GM19328 (cell line): Measurements from ENCODE around the gene HIVEP3.

ENCODE experiments used
- ATAC-seq: cut with Tn5 transposase; IDR thresholded peaks from one replicate; pipeline ENCODE4 v1.9.1; 2021; ENCODE audit warnings: mild to moderate bottlenecking, moderate library complexity; ENCODE audit not compliant: unreplicated experiment

Gene HIVEP3

DNA sequence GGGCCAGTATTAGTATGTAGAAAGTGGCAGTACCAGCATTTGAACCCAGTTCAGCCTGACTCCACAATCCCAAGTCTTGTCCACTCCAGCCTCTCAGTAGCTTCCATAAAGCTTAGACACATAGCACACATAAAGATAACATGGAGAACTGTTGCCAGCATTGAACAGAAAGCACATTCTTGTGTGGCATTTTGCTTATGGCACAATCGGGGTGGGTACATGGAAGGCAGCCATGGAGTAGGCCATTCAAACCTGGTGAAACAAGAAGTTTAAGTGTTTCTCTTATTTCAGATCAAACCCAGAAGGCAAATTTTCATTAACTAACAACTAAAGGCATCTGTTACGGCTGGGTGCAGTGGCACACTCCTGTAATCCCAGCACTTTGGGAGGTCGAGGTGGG is 102.7 kb downstream of the HIVEP3 start:
- no peak for ATAC-seq

DNA sequence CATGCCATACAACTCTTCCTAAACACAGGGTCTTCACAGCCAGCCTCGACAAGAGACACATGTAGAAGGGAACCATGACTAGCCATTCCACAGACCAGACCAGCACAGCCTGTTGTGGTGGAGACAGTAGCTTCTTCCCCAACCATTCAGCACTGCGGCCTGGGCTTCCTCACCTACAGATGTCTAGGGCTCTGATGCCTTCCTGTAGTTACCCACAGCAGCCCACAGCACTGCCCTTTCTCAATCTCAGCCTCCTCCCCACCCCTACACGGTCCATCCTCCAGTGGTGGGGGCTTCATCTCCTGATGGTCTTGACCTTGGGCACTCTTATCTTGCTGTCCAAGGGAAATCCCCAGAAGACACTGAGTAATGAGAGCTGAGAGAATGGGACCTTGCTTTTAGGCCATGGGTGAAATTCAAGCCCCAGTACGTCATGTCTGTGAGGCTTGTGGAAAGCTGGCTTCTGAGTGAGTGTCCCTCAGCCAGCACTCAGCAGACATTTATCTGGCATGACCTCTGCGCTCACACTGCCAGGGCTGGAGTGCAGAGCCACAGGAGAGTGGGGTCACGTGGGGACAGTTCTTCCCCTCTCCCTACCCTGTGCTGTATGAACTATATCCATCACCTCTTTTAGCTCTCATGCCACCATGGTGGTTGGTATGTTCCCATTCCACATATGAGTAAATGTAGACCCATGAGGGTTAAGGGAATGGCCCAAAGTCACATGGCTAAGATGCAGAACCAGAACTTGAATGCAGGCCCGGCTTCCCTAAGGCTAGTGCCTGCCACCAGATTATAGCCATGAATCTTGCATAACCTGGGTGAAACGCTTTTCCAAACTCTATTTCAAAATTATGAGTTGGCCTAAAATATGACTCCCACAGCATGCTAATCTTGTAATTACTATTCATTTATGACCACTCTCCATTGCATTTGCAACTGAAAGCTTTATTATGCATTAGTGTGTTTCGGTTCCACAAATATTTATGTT is 104.7 kb downstream of the HIVEP3 start:
- ATAC-seq: no peak

DNA sequence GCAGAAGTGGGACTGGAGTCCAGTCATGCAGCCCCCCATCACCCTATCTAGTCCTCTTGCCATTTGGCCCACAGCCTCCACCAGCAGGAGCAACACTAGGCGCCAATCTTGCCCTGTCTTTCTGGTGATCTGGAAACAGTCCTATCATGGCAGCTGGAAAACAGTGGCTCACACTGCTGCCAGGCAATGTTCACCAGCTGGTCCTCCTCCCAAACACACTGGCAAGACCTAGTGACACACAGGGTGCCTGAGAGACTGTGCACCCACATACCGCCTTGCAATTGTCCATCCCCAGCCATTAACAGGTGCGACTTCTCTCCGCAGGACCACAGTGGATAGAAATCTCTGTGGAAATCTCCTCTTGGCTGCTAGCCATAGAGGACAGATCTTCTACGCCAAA is 105.5 kb downstream of the HIVEP3 start:
- no peak for ATAC-seq

DNA sequence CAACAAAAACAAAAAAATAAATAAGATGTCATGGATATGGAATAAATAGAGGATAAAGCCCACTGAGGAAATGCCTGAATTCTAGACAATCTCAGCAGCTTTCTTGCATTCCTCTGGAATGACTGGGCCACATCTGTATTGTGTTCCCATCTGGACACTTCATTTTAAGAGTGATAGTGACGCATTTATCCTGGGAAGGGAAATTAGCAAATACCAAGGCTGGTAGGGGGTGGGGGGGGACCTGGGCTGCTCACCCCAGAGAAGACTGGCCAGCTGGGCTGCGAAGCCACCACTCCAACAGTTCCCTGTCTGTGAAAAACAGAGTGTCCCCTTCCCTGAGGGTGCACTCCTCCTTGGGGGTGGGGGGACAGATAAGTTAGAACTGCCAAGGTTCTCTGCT is 106.3 kb downstream of the HIVEP3 start:
- no peak for ATAC-seq

DNA sequence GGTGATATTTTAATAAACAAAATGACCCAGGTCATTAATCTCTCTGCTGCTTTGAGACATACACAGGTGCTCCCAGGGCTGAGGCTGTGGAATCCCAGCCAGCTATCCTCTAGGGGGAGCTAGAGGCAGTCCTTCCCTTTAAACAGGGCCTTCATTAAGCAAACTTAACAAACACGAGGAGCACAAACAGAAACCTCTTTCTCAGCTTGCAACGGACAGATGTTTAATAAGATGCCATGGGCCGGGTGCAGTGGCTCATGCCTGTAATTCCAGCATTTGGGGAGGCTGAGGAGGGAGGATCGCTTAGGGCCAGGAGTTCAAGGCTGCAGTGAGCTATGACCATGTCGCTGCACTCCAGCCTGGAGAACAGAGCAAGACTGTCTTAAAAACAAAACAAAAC is 106.7 kb downstream of the HIVEP3 start:
- no peak for ATAC-seq

DNA sequence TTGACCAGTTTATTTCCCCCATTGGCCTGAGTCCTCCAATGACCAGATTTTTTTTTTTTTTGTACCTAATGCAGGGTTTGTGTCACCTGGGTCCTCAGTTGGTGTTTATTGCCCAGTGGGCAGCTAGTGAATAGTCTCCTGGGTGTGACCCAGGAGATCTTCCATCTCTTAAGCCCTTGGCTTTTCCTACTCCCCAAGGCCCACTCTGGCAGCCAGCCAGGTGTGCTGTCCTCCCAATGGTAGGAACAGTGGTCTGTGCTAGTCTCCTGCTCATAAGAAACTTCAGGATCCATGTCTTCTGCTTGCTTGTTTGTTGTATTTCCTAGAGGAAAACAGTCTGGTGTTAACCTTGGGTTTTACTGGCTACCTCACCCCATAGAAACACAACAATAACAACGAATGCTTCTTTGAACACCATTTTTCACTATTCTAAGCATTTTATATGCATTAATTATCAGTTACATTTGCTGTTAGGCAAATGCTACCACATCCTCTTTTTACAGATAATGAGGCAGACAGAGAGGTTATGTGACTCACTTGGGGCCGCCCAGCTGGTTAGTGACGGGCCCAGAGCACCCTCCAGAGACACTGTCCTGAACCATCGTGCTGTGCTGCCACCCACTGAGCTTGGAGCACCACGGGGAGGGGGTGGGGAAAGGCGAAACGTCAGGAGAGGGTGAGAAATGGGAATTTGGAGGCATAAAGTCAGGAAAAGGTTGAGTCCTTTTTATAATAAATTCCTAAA is 107.5 kb downstream of the HIVEP3 start:
- no peak for ATAC-seq

DNA sequence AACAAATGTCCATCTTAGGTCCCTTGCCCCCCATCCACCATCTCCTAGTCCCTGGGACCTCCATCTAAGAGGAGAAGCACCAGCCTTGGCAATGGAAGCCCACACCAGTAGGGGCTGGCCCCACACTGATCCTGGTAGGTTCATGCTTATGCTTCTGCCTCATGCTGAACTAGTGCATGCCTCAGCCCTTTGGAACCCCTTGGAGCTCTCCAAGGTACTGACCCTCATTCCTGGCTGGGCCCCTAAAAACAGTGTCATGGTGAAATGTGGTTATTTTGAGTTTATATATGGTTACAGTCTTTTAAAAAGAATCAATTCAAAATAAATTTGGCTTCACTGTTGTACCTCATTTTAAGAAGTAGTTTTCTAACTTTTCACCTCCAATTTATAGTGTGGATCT is 108.3 kb downstream of the HIVEP3 start:
- ATAC-seq: no peak

DNA sequence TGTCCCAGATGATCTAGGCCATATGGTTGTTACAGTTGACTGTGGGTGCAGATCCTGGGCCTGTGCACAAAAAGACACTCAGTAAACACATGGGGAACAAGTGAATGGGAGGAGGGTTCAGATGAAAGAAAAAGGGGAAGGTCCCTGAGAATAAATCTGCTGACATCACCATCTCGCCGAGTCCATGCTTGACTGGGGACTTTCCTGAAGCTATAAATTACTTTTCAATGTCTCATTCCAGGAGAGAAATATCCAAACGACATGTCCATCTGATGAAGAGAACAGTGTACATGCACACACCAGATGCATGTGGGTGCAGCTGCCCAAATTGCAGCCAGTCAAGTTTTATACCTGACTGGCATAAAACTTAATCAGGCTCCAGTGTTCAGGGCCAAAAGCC is 109.0 kb downstream of the HIVEP3 start:
- ATAC-seq: no peak

DNA sequence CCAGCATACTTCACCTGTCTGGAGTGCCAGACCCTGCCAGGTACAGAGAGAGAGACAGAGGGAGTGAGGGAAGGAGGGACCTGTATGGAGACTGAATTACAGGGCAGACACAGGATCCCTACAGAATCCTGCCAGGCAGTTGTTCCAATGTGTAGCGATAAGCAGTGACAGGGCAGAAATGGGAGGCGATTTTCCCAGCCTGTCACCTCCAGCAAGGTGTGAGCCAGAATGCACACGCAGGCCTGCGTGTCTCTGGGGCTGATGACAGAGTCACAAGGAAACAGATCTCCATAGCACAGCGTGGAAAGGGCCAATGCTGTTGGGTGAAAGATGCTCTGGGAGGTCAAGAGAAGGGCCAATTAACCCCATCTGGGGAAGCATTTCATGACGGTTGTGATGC is 111.3 kb downstream of the HIVEP3 start:
- ATAC-seq: no peak

DNA sequence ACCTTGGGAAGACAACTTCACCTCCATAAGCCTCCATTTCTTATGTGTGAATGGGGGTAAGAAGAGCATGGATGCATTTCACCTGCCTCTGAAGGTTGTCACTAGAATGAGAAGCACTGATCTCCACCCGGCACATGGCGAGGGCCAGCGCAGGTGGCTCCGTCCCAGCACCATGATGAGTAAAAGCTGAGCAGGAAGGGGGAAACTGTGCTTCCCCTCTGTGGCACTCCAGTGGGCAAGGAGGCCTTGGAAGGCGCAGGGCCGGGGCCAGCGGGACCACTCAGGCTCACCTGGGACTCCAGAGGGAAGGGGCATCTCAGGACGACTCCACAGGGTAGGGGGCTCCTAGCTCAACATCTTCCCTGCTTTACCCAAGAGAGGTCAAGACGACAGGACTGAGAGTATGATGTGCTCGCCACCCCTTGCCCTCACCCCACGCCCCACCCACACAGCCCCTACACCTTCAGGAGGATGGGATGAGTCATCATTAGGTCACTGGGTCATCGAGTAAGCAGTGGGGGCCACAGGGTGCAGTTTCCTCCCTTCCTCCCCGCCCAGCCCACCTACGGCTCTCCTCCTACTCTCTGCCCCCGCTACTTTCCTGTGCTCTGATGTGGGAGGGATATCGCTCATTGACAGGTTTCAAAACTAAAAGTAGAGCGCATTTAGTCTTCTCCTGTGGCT is 112.1 kb downstream of the HIVEP3 start:
- ATAC-seq: no peak

DNA sequence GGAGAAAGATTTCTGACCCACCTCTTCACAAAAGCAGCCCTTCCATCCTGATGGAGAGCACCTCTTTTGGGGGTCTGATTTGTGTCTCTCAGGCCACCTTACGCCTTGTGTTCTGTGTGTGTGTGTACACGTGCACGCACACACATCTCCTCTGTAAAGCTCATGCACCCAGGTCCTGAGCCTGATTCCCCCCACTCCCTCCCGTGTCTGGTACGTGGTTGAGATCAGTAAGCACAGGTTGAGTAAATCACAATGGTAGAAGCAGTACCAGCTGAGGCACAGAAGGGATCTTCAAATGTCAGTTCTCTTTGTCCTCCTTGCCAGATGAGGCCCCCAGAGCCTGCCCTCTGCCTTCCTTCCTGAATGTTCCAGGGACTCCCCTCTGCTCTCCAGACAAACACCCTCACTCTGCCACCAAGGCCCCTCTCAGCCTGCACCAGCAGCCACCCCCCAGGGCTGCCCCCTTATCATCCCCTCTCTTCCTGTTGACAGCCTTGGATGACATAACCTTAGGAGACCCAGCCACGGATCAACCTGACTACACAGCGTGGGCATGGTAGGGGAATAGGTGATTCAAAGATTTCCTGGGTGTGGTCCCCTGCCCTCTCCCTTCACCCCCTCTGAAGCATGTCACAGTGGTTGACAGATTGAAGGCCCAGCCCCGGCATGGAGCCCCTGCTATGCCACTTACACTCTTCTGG is 112.8 kb downstream of the HIVEP3 start:
- ATAC-seq: no peak

DNA sequence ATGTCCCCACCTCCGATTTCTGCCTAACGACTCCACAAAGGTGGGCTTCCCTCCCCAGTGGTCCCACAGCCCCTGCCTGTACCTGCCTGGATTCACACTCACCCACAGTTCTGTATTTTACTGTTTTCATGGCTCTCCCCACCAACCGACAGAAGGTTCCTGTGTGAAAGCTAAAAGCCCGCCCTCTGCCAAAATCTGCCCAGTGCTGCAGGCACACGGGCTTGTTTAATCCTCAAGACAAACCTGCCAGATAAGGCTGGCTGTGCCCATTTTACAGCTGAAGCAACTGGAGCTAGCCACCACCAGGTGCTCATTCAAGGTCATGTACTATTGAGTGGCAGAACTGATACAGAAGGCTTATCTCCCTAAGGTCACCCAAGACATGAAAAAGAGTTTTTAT is 114.5 kb downstream of the HIVEP3 start:
- ATAC-seq: no peak

DNA sequence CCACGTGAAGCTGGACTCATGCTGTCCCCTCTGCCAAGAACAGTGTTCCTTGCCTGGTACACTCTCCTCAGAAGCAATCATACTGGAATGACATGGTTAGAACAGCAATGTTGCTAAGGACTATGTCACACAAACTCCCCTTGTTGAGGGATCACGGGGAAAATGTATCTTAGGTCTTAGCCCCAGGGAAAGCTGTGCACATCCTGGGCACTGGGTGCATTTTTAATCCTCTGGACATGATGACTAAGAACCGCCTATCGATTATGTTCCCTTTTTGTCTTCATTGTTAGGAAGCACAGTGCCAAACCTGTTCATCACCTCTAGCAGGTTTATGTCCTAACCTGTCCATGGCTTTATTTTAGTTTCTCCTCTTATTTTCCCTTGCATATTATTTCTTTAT is 115.1 kb downstream of the HIVEP3 start:
- ATAC-seq: no peak

DNA sequence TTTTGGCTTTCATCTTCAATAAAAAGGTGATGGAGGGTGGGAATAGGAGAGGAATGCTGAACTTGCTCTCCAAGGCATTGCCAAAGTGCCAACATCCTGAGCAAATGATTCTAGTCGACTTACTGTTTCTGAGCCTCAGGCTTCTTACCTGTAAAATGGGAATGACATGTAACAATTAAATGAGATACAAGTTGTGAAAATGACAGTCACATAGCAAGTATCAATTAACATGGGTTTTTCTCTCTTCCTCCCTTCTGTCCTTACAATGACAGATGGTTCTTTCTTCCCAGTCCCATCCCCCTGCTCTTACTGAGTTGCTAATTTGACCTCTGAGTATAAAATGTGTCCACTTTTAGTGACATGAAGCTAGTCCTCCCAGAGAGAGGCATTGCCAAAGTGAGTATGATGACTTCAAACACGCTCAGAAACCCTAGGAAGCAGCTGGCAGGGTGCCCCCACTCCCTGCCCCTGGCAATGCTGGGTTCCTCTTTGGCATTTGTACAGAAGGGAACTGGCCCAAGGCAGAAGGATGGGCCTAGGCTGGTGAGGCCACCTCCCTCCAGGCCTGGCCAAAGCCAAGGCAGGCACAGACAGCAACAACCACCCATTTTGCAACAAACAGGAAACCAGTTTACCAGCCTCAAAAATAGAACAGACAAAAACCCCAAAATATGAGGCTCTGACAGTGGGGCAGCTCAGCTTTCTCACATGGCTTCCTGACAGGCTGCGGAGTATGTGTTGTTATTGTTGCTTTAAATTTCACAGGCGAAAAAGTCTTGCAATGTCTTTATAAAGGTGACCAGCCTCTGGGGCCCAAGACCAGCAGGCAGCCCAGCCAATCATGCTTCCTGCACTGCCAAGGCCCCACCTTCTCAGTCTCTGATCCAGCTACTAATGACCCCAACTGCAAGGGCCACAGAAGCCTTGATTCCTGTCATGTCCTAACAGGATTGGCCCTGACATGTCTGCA is 115.9 kb downstream of the HIVEP3 start:
- ATAC-seq: no peak

DNA sequence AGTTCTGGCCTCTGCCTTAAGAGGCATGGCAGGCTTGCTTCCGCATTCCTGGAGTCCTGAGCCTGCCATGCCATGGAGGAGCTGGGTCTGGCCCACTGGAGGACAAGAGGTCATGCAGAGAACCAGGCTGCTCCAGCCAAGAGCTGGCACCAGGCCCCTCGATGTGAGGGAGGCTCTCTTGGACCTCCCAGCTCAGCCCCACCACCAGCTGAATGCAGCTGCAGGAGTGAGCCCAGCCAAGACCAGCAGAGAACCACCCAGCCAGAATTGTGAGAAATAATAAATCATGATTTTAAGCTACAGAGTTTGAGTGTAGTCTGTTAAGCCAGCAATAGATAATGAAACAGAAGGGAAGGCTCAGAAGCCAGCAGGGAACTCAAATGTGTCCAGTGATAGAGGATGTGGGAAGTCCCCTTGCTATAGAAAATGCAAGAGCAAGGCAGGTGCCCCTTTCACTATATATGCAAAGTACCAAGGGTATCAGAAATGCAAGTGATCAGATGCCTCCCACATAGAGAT is 118.4 kb downstream of the HIVEP3 start:
- ATAC-seq: no peak

DNA sequence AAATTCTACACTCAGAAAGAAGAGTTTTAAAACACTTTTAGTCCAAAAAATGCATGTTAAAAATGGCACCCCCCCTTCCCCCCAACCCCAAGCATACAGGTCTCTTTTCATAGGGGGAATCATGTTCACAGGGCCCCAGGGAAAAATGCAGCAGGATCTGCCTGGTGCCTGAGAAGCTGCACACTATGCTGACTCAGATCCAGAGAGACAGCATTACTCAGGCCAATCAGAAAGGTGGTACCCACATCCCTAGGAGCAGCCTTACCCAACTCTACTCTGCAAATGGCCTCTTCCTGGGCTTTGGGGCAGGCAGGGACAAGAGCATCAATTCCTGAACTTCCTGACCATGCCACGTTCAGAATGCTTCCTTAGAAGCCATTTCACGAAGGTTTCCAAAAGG is 119.0 kb downstream of the HIVEP3 start:
- no peak for ATAC-seq

DNA sequence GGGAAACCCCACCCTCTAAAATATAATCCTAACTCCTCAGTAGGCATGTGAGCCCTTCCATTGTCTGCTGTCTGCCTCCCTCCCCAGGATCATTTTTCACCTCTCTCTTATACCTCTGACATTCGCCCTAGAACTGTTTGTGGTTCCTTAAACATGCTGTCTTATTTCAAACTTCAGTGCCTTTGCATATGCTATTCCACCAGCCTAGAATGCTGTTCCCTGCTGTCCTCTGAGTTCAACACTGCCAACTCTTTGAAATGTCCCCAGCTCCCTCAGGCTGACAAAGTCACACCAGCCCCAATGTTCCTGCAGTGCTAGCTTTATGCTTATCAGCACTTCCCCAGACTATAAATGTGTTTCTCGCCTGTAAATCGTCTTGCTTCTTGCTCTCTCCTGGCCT is 119.5 kb downstream of the HIVEP3 start:
- ATAC-seq: no peak

DNA sequence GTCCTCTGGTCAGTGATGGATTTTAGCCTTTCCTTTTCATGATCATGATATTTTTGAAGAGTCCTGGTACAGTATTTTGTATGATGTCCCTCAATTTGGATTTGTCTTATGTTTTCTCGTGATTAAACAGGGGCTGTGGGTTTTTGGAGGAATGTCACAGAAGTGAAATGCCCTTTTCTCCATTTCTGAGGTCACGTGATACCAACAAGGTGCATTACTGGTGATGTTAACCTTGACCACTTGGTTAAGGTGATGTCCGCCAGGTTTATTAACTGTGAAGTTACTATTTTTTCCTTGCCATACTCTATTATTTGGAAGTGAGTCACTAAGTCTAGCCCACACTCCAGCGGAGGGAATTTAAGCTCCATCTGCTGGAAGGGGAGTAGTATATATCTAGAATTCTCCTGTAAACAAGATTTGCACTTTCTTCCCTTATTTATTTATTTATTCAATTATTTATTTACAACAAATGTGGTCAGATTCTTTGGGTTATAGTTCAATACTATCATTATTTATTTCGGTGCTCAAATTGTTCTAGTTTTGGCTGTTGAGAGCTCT is 123.4 kb downstream of the HIVEP3 start:
- ATAC-seq: no peak

DNA sequence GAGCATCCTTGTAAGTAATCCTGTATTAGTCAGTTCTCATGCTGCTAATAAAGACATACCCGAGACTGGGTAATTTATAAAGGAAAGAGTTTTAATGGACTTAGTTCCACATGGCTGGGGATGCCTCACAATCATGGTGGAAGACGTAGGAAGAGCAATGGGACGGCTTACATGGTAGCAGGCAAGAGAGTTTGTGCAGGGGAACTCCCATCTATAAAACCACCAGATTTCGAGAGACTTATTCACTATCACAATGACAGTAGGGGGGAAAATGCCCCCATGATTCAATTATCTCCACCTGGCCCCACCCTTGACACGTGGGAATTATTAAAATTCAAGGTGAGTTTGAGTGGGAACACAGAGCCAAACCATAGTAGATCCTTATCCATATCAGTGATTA is 124.7 kb downstream of the HIVEP3 start:
- ATAC-seq: no peak

DNA sequence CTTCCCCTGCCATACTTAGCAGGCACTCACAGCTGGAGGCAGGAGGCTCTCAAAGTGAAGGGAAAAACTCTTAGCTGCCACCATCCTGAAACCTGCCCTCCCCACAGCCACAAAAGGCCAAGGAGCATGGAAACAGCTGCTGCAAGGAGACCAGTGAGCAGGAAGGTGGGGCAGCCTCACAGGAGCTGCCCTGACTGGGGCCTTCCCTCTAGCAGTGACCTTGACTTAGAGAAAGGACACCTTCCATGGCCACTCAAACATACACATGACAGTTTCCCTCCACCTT is 126.3 kb downstream of the HIVEP3 start:
- ATAC-seq: no peak
